Measurements from ENCODE around the gene ATG2B. TPM values are rescaled to one million over a fixed set of nuclear protein-coding genes. Genes with fewer than 3 reads are reported as not detected.

Gene ATG2B
- total RNA-seq, 1 donor from 2014 or later = 25.6 TPM

- no peak overlapping the region for H3K27ac Mint-ChIP-seq
Measured at GRCh38 chr14:96238676-96239265, 124.4 kb downstream of the ATG2B start.

DNA sequence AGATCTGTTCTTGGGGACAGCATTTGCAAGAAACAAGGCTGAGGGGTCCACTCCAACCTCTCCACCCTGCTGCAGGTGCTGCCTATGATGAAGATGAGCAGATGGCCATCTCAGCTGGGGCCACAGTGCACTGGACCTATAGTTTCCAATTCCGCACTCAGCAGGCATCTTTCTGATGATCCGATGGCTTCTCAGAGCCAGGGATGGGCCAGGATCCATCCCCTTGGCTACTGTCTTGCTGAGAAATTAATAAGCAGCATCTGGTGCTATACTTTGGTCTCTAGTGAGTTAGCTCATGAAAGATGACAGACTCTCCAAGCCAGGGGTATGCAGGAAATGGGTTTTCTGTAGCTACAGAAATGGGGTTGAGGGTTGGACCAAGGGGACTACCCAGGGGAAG lies 125.5 kb downstream of the ATG2B start:
- H3K4me3 Mint-ChIP-seq = no peak overlapping the region
- H3K27me3 Mint-ChIP-seq (ENCODE audit: low read depth) = no peaks in the 10 kb centered on the region
- H3K36me3 Mint-ChIP-seq = peaks cover 19% of the 10 kb centered on the region
- H3K9me3 Mint-ChIP-seq = peaks cover 8% of the 10 kb centered on the region
- TF ChIP-seq CTCF (IDR thresholded peaks at IDR 0.05; ENCODE audit: unreplicated experiment) = no peak
- peaks cover 7% of the 10 kb centered on the region for H3K4me1 Mint-ChIP-seq
- H3K27ac Mint-ChIP-seq = no peak overlapping the region
- no peak for DNase-seq (ENCODE audit: low spot score in 2 of 2, unreplicated experiment in 2 of 2)

More at GRCh38 chr14:96238676-96239265, 124.4 kb downstream of the ATG2B start:
- H3K4me3 Mint-ChIP-seq = no peak overlapping the region
- H3K9me3 Mint-ChIP-seq = peaks cover 10% of the 10 kb centered on the region
- no peak for TF ChIP-seq CTCF (IDR thresholded peaks at IDR 0.05; ENCODE audit: unreplicated experiment)
- H3K36me3 Mint-ChIP-seq = peaks cover 21% of the 10 kb centered on the region
- no peaks in the 10 kb centered on the region for H3K27me3 Mint-ChIP-seq (ENCODE audit: low read depth)
- DNase-seq (ENCODE audit: low spot score in 2 of 2, unreplicated experiment in 2 of 2) = no peak
- H3K4me1 Mint-ChIP-seq = peaks cover 7% of the 10 kb centered on the region

- TF ChIP-seq CTCF (IDR thresholded peaks at IDR 0.05; ENCODE audit: unreplicated experiment) = no peak
- Mint-ChIP-seq H3K36me3 (no peaks in the 10 kb centered on the region), H3K9me3 (no peaks in the 10 kb centered on the region), H3K4me1 (peaks cover 7% of the 10 kb centered on the region), H3K27ac (no peak overlapping the region), H3K4me3 (no peak overlapping the region), H3K27me3 (ENCODE audit: low read depth) (no peaks in the 10 kb centered on the region)
- DNase-seq (ENCODE audit: low spot score in 2 of 2, unreplicated experiment in 2 of 2) = no peak
Measured at GRCh38 chr14:96235426-96235825, 127.7 kb downstream of the ATG2B start.

DNA sequence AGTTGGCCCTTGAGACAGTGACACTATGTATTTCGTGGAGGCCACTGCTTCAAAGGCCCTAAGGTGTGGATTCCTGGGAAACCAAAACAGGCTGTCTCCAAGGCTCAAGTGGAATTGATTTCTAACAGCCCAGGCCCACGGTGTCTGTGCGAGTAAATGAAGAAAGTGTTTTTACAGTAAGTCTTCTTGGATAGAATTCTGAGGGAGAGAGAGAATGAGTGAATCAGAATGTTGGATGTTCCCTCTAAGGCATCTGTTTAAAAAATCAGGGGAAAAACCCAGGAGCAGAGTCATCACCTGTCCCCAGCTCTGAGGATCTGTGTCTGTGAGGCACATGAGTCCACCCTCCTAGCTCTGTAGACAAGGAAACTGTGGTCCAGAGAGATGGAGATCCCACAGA lies 129.5 kb downstream of the ATG2B start:
- no peaks in the 10 kb centered on the region for H3K27me3 Mint-ChIP-seq (ENCODE audit: low read depth)
- no peak overlapping the region for H3K4me3 Mint-ChIP-seq
- no peak for DNase-seq (ENCODE audit: low spot score in 2 of 2, unreplicated experiment in 2 of 2)
- peaks cover 6% of the 10 kb centered on the region for H3K9me3 Mint-ChIP-seq
- no peak for TF ChIP-seq CTCF (IDR thresholded peaks at IDR 0.05; ENCODE audit: unreplicated experiment)
- no peak overlapping the region for H3K27ac Mint-ChIP-seq
- H3K36me3 Mint-ChIP-seq = no peaks in the 10 kb centered on the region
- peaks cover 3% of the 10 kb centered on the region for H3K4me1 Mint-ChIP-seq

- no peak overlapping the region for H3K27ac Mint-ChIP-seq
- H3K4me1 Mint-ChIP-seq = peaks cover 3% of the 10 kb centered on the region
- no peak for DNase-seq (ENCODE audit: low spot score in 2 of 2, unreplicated experiment in 2 of 2)
- no peak for TF ChIP-seq CTCF (IDR thresholded peaks at IDR 0.05; ENCODE audit: unreplicated experiment)
- H3K9me3 Mint-ChIP-seq = peaks cover 6% of the 10 kb centered on the region
- peaks cover 6% of the 10 kb centered on the region for H3K36me3 Mint-ChIP-seq
- no peak overlapping the region for H3K4me3 Mint-ChIP-seq
- H3K27me3 Mint-ChIP-seq (ENCODE audit: low read depth) = no peaks in the 10 kb centered on the region
Measured at GRCh38 chr14:96232506-96232905, 130.6 kb downstream of the ATG2B start.

Data from mesothelial cell of epicardium (in vitro differentiated cells).